Sigmoid colon (tissue), 3 donors: ENCODE measurements around the gene PSD.

Experiments used
- CTCF ChIP-seq, 4 experiments: fragments of 450-650 bp in 3 of 4; fragments of 200-600 bp in 1 of 4; IDR thresholded peaks; one replicate each; pipeline ENCODE4 v1.5.1; 2016 to 2019; ENCODE audit warnings: antibody characterized with exemption in 4 of 4, mild to moderate bottlenecking in 3 of 4, moderate library complexity in 2 of 4
- POLR2A ChIP-seq, 2 donors: fragments of 450-650 bp; IDR thresholded peaks; one replicate each; pipeline ENCODE4 v1.6.1; 2016; ENCODE audit warnings: antibody characterized with exemption in 2 of 2, mild to moderate bottlenecking in 2 of 2, moderate library complexity in 2 of 2

DNA sequence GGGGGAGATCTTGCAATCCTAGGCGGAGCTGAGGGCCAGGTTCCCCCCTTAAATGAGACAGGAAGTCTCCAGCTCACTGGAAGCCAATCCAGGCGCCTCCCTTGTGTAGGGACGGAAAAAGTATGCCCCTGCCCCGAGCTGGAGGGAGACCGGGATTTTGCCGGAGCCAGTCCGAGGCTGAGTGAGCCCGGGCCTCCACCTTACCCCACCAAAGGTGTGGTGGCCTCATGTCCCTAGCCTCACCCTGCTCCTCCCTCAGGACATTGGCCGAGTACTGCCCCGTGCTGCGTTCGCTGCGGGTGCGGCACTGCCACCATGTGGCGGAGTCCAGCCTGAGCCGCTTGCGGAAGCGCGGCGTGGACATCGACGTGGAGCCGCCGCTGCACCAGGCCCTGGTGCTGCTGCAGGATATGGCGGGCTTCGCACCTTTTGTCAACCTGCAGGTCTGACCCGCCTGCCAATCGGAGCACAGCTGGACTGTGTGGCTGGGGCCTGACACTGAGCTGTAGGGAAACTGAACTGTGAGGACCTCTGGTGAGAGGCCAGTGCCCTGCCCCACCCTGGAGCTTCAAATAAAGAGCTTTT lies 4.1 kb upstream of the PSD start:
- TF ChIP-seq POLR2A (IDR thresholded peaks at IDR 0.05) (peak in 1 of 2 donors; percentile 28), CTCF (IDR thresholded peaks at IDR 0.05) (peak; percentile 85 to 93 (median 91))
